HEK293T (cell line): ENCODE results near the gene XIRP1.

Experiments used
- ARNT ChIP-seq: fragments of 450-650 bp; IDR thresholded peaks from 2 replicates; pipeline ENCODE4 v1.6.1; 2017; ENCODE audit warnings: mild to moderate bottlenecking
- BHLHE40 ChIP-seq: fragments of 450-650 bp; IDR thresholded peaks from 2 replicates; pipeline ENCODE4 v1.6.1; 2016; ENCODE audit warnings: mild to moderate bottlenecking, moderate library complexity, borderline replicate concordance
- CTBP1 ChIP-seq: fragments of 450-650 bp; IDR thresholded peaks from 2 replicates; pipeline ENCODE4 v1.6.1; 2016; ENCODE audit warnings: borderline replicate concordance
- ELF4 ChIP-seq: fragments of 450-650 bp; IDR thresholded peaks from 2 replicates; pipeline ENCODE4 v1.6.1; 2017; ENCODE audit warnings: antibody characterized with exemption
- FOXA1 ChIP-seq: fragments of 450-650 bp; IDR thresholded peaks from 2 replicates; pipeline ENCODE4 v1.6.1; 2016; ENCODE audit warnings: mild to moderate bottlenecking
- FOXK2 ChIP-seq: fragments of 450-650 bp; IDR thresholded peaks from 2 replicates; pipeline ENCODE4 v1.6.1; 2016; ENCODE audit warnings: mild to moderate bottlenecking
- FOXM1 ChIP-seq: fragments of 450-650 bp; IDR thresholded peaks from 2 replicates; pipeline ENCODE4 v1.6.1; 2017; ENCODE audit warnings: mild to moderate bottlenecking, borderline replicate concordance
- HDGF ChIP-seq: fragments of 450-650 bp; IDR thresholded peaks from 2 replicates; pipeline ENCODE4 v1.6.1; 2017; ENCODE audit warnings: antibody characterized with exemption, borderline replicate concordance
- LEF1 ChIP-seq: fragments of 450-650 bp; IDR thresholded peaks from 2 replicates; pipeline ENCODE4 v1.6.1; 2017; ENCODE audit warnings: mild to moderate bottlenecking, borderline replicate concordance
- NFRKB ChIP-seq: fragments of 450-650 bp; IDR thresholded peaks from 2 replicates; pipeline ENCODE4 v1.6.1; 2016; ENCODE audit warnings: mild to moderate bottlenecking, moderate library complexity
- SP1 ChIP-seq: fragments of 450-650 bp; IDR thresholded peaks from 2 replicates; pipeline ENCODE4 v1.6.1; 2017
- TARDBP ChIP-seq: fragments of 450-650 bp; IDR thresholded peaks from 2 replicates; pipeline ENCODE4 v1.6.1; 2016
- ZNF384 ChIP-seq: fragments of 450-650 bp; IDR thresholded peaks from 2 replicates; pipeline ENCODE4 v1.6.1; 2016
- TF ChIP-seq, protein P1 (sequence below): fragments of 450-650 bp; IDR thresholded peaks from 2 replicates; pipeline ENCODE4 v1.6.1; 2016

DNA sequence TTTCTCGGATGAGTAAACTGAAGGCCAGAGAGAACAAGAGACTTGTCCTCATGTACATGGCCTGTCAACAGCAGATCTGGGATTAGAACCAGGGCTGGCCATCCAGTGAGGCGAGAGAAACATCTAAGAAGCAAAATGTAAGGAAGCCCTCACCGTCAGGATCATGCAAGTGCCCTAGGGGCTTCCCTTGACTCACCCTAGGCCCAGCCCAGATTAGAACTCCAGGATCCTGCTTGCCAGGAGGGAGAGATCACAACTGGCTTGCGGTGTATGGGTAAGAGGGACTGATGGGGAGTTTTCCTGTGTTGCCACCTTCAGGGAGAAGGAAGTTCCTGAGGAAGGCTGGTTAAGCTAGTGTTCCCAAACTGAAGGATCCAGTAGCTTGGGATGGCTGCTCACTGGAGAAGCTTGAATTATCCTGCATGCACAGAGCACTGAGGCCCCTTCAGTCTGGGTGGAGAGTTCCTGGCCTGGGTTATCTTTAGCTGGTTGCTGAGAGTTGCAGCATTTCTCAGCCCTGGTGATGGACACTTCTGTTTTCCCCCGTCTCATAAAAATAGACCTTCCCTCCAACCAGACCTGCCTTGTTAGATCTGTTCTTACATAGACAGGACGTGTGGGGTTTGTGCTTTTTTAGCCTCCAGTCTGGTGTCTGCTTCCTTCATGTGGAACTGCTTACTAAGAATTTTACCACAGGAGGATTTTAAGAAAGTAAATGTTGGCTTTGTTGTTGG lies 28.2 kb upstream of the XIRP1 start:
- TF ChIP-seq ZNF384 = no peak
- TF ChIP-seq TARDBP = no peak
- TF ChIP-seq ARNT = no peak
- TF ChIP-seq NFRKB = no peak
- TF ChIP-seq ELF4 = no peak
- TF ChIP-seq FOXA1 = no peak
- no peak for TF ChIP-seq SP1
- no peak for TF ChIP-seq FOXM1
- no peak for TF ChIP-seq CTBP1
- TF ChIP-seq HDGF = no peak
- TF ChIP-seq LEF1 = no peak
- TF ChIP-seq, protein P1, sequence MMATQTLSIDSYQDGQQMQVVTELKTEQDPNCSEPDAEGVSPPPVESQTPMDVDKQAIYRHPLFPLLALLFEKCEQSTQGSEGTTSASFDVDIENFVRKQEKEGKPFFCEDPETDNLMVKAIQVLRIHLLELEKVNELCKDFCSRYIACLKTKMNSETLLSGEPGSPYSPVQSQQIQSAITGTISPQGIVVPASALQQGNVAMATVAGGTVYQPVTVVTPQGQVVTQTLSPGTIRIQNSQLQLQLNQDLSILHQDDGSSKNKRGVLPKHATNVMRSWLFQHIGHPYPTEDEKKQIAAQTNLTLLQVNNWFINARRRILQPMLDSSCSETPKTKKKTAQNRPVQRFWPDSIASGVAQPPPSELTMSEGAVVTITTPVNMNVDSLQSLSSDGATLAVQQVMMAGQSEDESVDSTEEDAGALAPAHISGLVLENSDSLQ = no peak
- no peak for TF ChIP-seq FOXK2
- no peak for TF ChIP-seq BHLHE40
